H1 (cell line): ENCODE results near the gene MAPK8. TPM values are rescaled to one million over a fixed set of nuclear protein-coding genes. Genes with fewer than 3 reads are reported as not detected.

Source experiments
- ATF2 ChIP-seq: IDR thresholded peaks from 2 replicates; pipeline ENCODE4 v1.6.1; 2012; ENCODE audit warnings: low read length, inconsistent platforms
- polyA plus RNA-seq, 7 experiments: library from polyadenylated mRNA; depleted of rRNA in 3 of 7; stranded (reverse) in 5 of 7; unstranded in 2 of 7; fragments of >200 nt in 5 of 7; fragments of 200-250 nt in 2 of 7; gene quantifications; 1 replicate in 5 of 7; 2 replicates in 1 of 7; 4 replicates in 1 of 7; pipeline versions ENCODE4 v1.2.1 to v1.2.3, GENCODE V29; 2011 to 2013; ENCODE audit warnings: missing spikeins in 2 of 7, mixed read lengths in 2 of 7
- total RNA-seq: library from RNA; stranded (reverse); fragmentation: NEBNext Ultra II Directional; extraction: Animal tissue kit (Norgen Biotek cat#: 25700); gene quantifications from 2 replicates; pipeline ENCODE4 v1.2.1, GENCODE V29; 2021

Gene MAPK8
- total and polyA plus RNA-seq, 2 of the 8 experiments (the other 6 are each of a cell fraction or from before 2014, with no cell fraction given) = 23.3 to 71.3 TPM

DNA sequence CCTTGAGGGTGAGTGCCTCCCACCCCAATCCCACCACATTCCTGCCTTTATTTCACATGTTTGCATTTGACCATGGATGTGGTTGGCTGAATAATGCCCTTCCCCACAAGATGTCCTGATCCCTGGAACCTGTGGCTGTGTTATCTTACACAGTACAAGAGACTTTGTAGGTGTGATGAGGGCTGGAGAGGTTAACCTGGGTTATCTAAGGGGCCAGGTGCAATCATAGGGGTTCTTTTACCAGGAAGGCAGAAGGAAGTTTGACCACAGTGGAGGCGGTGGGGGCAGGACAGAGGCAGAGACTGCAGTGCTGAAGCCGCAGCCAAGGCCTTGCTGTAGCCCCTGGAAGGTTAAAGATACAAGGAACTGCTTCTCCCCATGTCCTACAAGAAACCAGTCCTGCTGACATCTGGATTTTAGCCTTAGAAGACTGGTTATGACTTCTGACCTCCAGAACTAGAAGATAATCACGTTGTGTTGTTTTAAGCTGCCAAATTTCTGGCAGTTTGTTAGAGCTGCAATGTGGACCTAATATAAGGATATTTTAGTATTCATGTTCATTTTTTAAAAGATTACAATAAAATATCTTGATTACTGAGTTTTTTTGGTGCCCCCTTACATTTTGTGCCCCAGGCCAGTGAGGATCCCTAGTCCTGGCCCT, 161.8 kb downstream of the MAPK8 start (continued):
- no peak for TF ChIP-seq ATF2
